Measurements from ENCODE around the gene GLIPR1L2. TPM values are rescaled to one million over a fixed set of nuclear protein-coding genes. Genes with fewer than 3 reads are reported as not detected.

The GLIPR1L2 gene
- total RNA-seq, 2 donors from 2014 or later: 0.16 to 0.22 TPM

- no peak for TF ChIP-seq CTCF (IDR thresholded peaks at IDR 0.05)
- Histone ChIP-seq H3K4me1 (no peaks in the 10 kb centered on the region), H3K27ac (no peak overlapping the region), H3K27me3 (no peaks in the 10 kb centered on the region), H3K9me3 (no peaks in the 10 kb centered on the region), H3K9ac (ENCODE audit: low read depth in 2 of 2, low read length in 2 of 2) (no peak overlapping the region), H3K36me3 (no peaks in the 10 kb centered on the region), H3K4me3 (no peak overlapping the region)
- intact Hi-C loops (cut with DNase I): no loop called here
- no peak for DNase-seq
Observed at GRCh38 chr12:75354011-75354410, 36.9 kb upstream of the GLIPR1L2 start.

GRCh38 chr12:75360920-75361319 lies 30.0 kb upstream of the GLIPR1L2 start:
- H3K9me3 ChIP-seq: no peaks in the 10 kb centered on the region
- no peaks in the 10 kb centered on the region for H3K36me3 ChIP-seq
- DNase-seq: no peak
- H3K4me1 ChIP-seq: no peaks in the 10 kb centered on the region
- intact Hi-C loops (cut with DNase I): no loop called here
- no peaks in the 10 kb centered on the region for H3K27me3 ChIP-seq
- H3K4me3 ChIP-seq: no peak overlapping the region
- no peak overlapping the region for H3K27ac ChIP-seq
- H3K9ac ChIP-seq (ENCODE audit: low read depth in 2 of 2, low read length in 2 of 2): no peak overlapping the region
- no peak for TF ChIP-seq CTCF (IDR thresholded peaks at IDR 0.05)

- DNase-seq: no peak
- no peak for TF ChIP-seq CTCF (IDR thresholded peaks at IDR 0.05)
- no peak overlapping the region for H3K27ac ChIP-seq
- H3K4me1 ChIP-seq: no peaks in the 10 kb centered on the region
- H3K9ac ChIP-seq (ENCODE audit: low read depth in 2 of 2, low read length in 2 of 2): no peak overlapping the region
- intact Hi-C loops (cut with DNase I): no loop called here
- no peaks in the 10 kb centered on the region for H3K36me3 ChIP-seq
- H3K27me3 ChIP-seq: no peaks in the 10 kb centered on the region
- H3K4me3 ChIP-seq: no peak overlapping the region
- H3K9me3 ChIP-seq: no peaks in the 10 kb centered on the region
Observed at GRCh38 chr12:75361408-75361807, 29.5 kb upstream of the GLIPR1L2 start.

- Histone ChIP-seq H3K9ac (ENCODE audit: low read depth in 2 of 2, low read length in 2 of 2) (no peak overlapping the region), H3K4me3 (no peak overlapping the region), H3K27ac (no peak overlapping the region), H3K9me3 (no peaks in the 10 kb centered on the region), H3K36me3 (no peaks in the 10 kb centered on the region), H3K27me3 (no peaks in the 10 kb centered on the region), H3K4me1 (no peaks in the 10 kb centered on the region)
- intact Hi-C loops (cut with DNase I): no loop called here
- TF ChIP-seq CTCF (IDR thresholded peaks at IDR 0.05): no peak
- no peak for DNase-seq
Observed at GRCh38 chr12:75364919-75365318, 26.0 kb upstream of the GLIPR1L2 start.

DNA sequence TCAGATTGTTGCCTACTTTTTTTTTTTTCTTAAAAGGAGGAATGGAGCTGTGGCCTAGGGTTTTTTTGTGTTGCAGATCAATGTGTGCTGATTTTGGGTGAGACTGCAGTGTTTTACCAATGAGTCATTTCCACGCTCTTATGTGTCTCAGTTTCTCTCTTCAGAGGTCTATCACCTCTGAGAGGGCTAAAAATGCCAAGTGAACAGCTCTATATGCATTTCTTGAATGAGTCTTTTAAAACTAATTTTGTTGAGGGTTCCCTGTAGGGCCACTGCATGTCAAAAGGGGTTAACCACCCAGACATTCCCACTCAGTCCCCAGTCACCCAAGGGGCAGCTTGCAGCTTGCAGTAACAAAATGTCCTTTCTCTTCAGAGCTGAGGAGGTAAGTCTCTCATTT lies 24.3 kb upstream of the GLIPR1L2 start:
- no peak for TF ChIP-seq CTCF (IDR thresholded peaks at IDR 0.05)
- no peak for DNase-seq
- Histone ChIP-seq H3K4me1 (no peaks in the 10 kb centered on the region), H3K27ac (no peak overlapping the region), H3K27me3 (no peaks in the 10 kb centered on the region), H3K4me3 (no peak overlapping the region), H3K9me3 (no peaks in the 10 kb centered on the region), H3K9ac (ENCODE audit: low read depth in 2 of 2, low read length in 2 of 2) (no peak overlapping the region), H3K36me3 (no peaks in the 10 kb centered on the region)
- intact Hi-C loops (cut with DNase I): no loop called here

- Histone ChIP-seq H3K36me3 (no peaks in the 10 kb centered on the region), H3K27ac (no peak overlapping the region), H3K27me3 (no peaks in the 10 kb centered on the region), H3K4me3 (no peak overlapping the region), H3K4me1 (no peaks in the 10 kb centered on the region), H3K9me3 (no peaks in the 10 kb centered on the region), H3K9ac (ENCODE audit: low read depth in 2 of 2, low read length in 2 of 2) (no peak overlapping the region)
- no peak for TF ChIP-seq CTCF (IDR thresholded peaks at IDR 0.05)
- DNase-seq: no peak
- intact Hi-C loops (cut with DNase I): no loop called here
Observed at GRCh38 chr12:75374971-75375370, 15.9 kb upstream of the GLIPR1L2 start.

All from colonic mucosa (tissue), 4 donors.